IPS-15b (cell line): ENCODE results near the gene SSNA1.

ENCODE experiments used
- H3K27me3 ChIP-seq: one replicate; pipeline ENCODE4 v1.6.1; 2013; ENCODE audit warnings: low read length; ENCODE audit not compliant: control insufficient read depth, insufficient read depth
- H3K36me3 ChIP-seq: one replicate; pipeline ENCODE4 v1.6.1; 2013; ENCODE audit warnings: low read length; ENCODE audit not compliant: control insufficient read depth, insufficient read depth
- H3K4me1 ChIP-seq: one replicate; pipeline ENCODE4 v1.6.1; 2013; ENCODE audit warnings: mild to moderate bottlenecking, low read length; ENCODE audit not compliant: control insufficient read depth, insufficient read depth
- H3K4me3 ChIP-seq: one replicate; pipeline ENCODE4 v1.5.1; 2013; ENCODE audit warnings: low read depth, low read length
- H3K9ac ChIP-seq: one replicate; pipeline ENCODE4 v1.6.1; 2013; ENCODE audit warnings: low read depth, mild to moderate bottlenecking, low read length
- H3K9me3 ChIP-seq: one replicate; pipeline ENCODE4 v1.6.1; 2013; ENCODE audit warnings: mild to moderate bottlenecking, low read length; ENCODE audit not compliant: control insufficient read depth, insufficient read depth

The SSNA1 gene

GRCh38 chr9:137147091-137147792 lies 41.2 kb upstream of the SSNA1 start:
- Histone ChIP-seq H3K4me3 (no peak overlapping the region), H3K4me1 (no peaks in the 10 kb centered on the region), H3K36me3 (no peaks in the 10 kb centered on the region), H3K9ac (no peak overlapping the region), H3K27me3 (peaks cover 7% of the 10 kb centered on the region), H3K9me3 (no peaks in the 10 kb centered on the region)

DNA sequence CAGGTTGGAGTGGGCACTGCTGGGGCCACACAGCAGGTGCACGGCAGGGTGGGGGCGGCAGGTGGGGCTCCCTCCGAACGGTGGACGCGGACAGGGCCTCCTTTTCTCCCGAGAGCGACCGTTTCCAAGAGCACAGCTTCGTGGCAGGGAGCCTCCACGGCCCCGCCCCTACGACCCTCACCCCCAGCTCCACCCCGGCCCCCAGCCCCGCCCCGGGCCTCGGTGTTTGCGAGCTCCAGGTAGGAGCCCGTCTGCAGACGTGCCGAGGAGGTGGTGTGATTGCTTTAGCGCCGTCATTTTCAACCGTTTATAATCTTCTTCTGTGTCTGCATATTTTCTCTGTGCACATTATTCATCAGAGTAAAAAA lies 40.7 kb upstream of the SSNA1 start:
- H3K36me3 ChIP-seq: no peaks in the 10 kb centered on the region
- no peak overlapping the region for H3K9ac ChIP-seq
- no peaks in the 10 kb centered on the region for H3K9me3 ChIP-seq
- no peak overlapping the region for H3K4me3 ChIP-seq
- no peaks in the 10 kb centered on the region for H3K4me1 ChIP-seq
- peaks cover 4% of the 10 kb centered on the region for H3K27me3 ChIP-seq

GRCh38 chr9:137148242-137148641 lies 40.2 kb upstream of the SSNA1 start:
- Histone ChIP-seq H3K27me3 (peaks cover 7% of the 10 kb centered on the region), H3K4me1 (no peaks in the 10 kb centered on the region), H3K4me3 (no peak overlapping the region), H3K9me3 (no peaks in the 10 kb centered on the region), H3K36me3 (no peaks in the 10 kb centered on the region), H3K9ac (no peak overlapping the region)

- no peaks in the 10 kb centered on the region for H3K36me3 ChIP-seq
- no peaks in the 10 kb centered on the region for H3K4me1 ChIP-seq
- no peak overlapping the region for H3K4me3 ChIP-seq
- peaks cover 7% of the 10 kb centered on the region for H3K27me3 ChIP-seq
- H3K9ac ChIP-seq: no peak overlapping the region
- no peaks in the 10 kb centered on the region for H3K9me3 ChIP-seq
Measured at GRCh38 chr9:137148661-137149060, 39.8 kb upstream of the SSNA1 start.

DNA sequence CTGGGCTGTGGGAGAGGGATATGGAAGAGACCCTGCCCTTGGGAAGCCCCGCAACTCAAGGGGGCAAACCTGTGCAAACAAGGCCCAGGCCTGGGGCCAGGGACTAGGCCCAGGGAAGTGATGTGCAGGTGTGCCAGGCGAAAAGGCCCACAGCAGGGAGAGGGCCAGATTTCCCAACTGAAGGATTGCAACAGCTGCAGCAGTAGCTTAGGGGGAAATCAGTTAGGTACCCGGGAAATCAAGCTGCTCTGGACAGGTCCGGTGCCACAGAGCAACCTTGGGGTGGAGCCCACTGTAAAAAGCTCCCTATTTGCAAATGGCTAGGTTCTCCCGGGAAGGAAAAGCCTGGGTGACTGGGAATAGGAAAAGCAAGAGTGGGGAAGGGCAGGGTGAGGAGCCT lies 39.1 kb upstream of the SSNA1 start:
- H3K36me3 ChIP-seq: no peaks in the 10 kb centered on the region
- H3K4me1 ChIP-seq: no peaks in the 10 kb centered on the region
- H3K9me3 ChIP-seq: no peaks in the 10 kb centered on the region
- no peak overlapping the region for H3K4me3 ChIP-seq
- peaks cover 7% of the 10 kb centered on the region for H3K27me3 ChIP-seq
- H3K9ac ChIP-seq: no peak overlapping the region

GRCh38 chr9:137149942-137150616 lies 38.4 kb upstream of the SSNA1 start:
- H3K36me3 ChIP-seq: no peaks in the 10 kb centered on the region
- H3K27me3 ChIP-seq: peaks cover 12% of the 10 kb centered on the region
- peak overlapping the region; percentile 16 for H3K9ac ChIP-seq
- no peaks in the 10 kb centered on the region for H3K4me1 ChIP-seq
- H3K9me3 ChIP-seq: no peaks in the 10 kb centered on the region
- no peak overlapping the region for H3K4me3 ChIP-seq

DNA sequence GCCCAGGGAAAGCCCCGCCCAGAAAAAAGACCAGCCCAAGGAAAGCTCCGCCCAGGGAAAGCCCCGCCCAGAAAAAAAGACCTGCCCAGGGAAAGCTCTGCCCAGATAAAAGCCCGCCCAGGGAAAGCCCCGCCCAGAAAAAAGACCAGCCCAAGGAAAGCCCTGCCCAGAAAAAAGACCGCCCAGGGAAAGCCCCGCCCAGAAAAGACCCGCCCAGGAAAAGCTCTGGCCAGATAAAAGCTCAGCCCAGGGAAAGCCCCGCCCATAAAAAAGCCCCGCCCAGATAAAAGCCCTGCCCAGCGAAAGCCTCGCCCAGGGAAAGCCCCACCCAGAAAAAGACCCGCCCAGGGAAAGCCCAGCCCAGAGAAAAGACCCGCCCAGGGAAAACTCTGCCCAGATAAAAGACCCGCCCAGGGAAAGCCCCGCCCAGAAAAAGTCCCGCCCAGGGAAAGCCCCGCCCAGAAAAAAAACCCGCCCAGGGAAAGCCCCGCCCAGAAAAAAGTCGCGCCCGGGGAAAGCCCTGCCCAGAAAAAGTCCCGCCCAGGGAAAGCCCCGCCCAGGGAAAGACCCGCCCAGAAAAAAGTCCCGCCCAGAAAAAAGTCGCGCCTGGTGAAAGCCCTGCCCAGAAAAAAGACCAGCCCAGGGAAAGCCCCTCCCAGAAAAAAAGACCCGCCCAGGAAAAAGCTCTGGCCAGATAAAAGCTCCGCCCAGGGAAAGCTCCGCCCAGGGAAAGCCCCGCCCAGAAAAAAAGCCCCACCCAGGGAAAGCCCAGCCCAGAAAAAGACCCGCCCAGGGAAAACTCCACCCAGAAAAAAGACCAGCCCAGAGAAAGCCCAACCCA lies 37.6 kb upstream of the SSNA1 start:
- Histone ChIP-seq H3K27me3 (peaks cover 19% of the 10 kb centered on the region), H3K9me3 (no peaks in the 10 kb centered on the region), H3K4me1 (no peaks in the 10 kb centered on the region), H3K4me3 (no peak overlapping the region), H3K9ac (no peak overlapping the region), H3K36me3 (no peaks in the 10 kb centered on the region)

GRCh38 chr9:137152844-137153405 lies 35.6 kb upstream of the SSNA1 start:
- Histone ChIP-seq H3K4me1 (no peaks in the 10 kb centered on the region), H3K36me3 (no peaks in the 10 kb centered on the region), H3K27me3 (peaks cover 36% of the 10 kb centered on the region)

DNA sequence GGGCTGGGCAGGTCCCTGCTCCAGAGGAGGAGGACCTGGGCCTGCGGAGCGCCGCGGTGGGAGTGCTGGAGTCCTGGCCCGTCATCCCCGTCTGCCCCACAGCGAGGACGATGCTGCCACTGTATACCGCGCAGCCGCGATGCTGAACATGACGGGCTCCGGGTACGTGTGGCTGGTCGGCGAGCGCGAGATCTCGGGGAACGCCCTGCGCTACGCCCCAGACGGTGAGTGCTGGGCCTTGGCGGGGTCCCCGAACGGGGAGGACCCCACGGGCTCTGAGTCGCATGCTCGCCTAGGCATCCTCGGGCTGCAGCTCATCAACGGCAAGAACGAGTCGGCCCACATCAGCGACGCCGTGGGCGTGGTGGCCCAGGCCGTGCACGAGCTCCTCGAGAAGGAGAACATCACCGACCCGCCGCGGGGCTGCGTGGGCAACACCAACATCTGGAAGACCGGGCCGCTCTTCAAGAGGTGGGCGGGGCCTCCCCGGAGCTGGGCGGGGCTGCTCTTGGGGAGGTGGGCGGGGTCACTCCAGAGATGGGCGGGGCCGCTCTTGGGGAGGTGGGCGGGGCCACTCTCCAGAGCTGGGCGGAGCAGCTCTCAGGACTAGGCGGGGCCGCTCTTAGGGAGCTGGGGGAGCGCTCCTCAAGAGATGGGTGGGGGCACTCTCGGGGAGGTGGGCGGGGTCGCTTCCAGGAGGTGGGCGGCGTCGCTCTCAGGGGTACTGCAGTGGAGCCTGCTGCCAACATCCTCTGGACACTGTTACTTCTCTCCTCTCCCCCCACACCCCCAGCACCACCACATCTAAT lies 31.7 kb upstream of the SSNA1 start:
- H3K9me3 ChIP-seq: no peaks in the 10 kb centered on the region
- peak overlapping the region; percentile 61 for H3K4me3 ChIP-seq
- H3K36me3 ChIP-seq: no peaks in the 10 kb centered on the region
- H3K4me1 ChIP-seq: no peaks in the 10 kb centered on the region
- H3K27me3 ChIP-seq: peaks cover 65% of the 10 kb centered on the region
- no peak overlapping the region for H3K9ac ChIP-seq

More at GRCh38 chr9:137152844-137153405, 35.6 kb upstream of the SSNA1 start:
- H3K4me3 ChIP-seq: no peak overlapping the region
- H3K9me3 ChIP-seq: no peaks in the 10 kb centered on the region
- H3K9ac ChIP-seq: no peak overlapping the region

- Histone ChIP-seq H3K36me3 (no peaks in the 10 kb centered on the region), H3K9ac (no peak overlapping the region), H3K4me1 (no peaks in the 10 kb centered on the region), H3K9me3 (no peaks in the 10 kb centered on the region), H3K4me3 (no peak overlapping the region), H3K27me3 (peaks cover 73% of the 10 kb centered on the region)
Measured at GRCh38 chr9:137157618-137158415, 30.7 kb upstream of the SSNA1 start.
